HG03342 (cell line): ENCODE results near the gene ARHGEF39.

Source experiments
- ATAC-seq: cut with Tn5 transposase; IDR thresholded peaks from one replicate; pipeline ENCODE4 v1.9.1; 2021; ENCODE audit warnings: mild to moderate bottlenecking, moderate library complexity; ENCODE audit not compliant: unreplicated experiment

ARHGEF39 gene

GRCh38 chr9:35691757-35692301 is 26.8 kb upstream of the ARHGEF39 start:
- ATAC-seq: no peak

- ATAC-seq: no peak
Observed at GRCh38 chr9:35691334-35691650, 26.3 kb upstream of the ARHGEF39 start.

- no peak for ATAC-seq
Observed at GRCh38 chr9:35690614-35691333, 25.8 kb upstream of the ARHGEF39 start.

DNA sequence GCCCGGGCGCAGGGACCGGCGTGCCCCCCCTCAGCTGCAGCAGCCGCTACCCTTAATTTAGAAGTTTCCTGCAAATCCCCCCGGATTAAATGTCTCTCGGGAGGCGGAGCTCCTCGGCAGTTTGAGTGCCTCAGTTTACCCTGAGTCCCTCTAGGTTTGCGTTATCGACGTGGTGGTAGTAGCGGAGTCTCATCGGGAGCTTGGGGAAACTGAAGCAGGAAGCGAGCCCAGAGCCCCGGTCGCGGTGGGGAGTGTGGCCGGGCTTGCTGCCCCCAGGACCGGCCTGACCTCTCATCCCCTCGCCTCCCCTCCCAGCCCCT is 25.3 kb upstream of the ARHGEF39 start:
- no peak for ATAC-seq

- ATAC-seq: no peak
Observed at GRCh38 chr9:35689542-35690293, 24.7 kb upstream of the ARHGEF39 start, which contains the start of gene TPM2. Gene TPM2, minus strand, starts transcription at chr9:35689925. Its CDS starts 108 bp downstream, at chr9:35689817.

DNA sequence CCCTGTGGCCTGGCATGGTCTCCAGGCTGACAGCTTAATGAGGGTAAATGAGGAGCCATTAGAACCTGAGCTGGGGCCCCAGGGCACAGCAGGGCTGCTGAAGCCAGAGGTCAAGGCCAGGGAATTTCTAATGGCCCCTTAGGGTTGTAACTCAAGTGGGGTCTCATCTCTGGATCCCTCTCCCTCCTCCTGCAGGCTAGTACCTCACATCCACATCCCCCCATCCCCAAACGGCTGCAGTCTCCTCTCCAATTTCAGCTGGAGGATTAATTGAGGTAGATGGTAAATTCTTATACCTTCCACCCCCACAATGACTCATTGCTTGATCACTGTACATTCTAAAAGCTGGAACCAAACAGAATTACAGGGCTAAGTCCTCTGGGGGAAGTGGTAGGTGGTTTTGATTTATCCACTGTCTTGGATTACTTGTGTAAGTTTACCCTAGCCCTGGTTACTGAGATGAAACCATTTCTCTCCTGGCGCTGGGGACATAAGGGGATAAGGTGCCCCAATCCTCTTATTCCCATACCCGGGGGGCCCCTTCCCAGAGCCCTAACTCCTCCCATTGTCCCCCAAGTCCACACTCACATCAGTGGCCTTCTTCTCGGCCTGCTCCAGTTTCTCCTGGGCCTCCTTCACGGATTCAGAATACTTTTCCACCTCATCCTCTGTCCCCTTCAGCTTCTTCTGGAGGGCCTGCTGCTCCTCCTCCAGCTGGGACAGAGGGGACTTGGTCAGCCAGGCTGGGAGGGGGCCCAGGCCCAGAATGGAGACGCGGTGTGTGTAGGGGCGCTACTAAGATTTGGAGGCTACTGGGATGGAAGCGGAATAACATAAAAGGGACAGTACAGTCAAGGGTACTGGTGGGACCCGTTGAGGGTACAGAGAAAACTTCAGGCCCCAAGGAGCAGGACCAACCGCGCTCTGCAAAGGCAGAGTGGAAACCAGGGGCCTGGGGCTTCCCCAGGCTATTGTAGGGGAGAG is 23.9 kb upstream of the ARHGEF39 start:
- no peak for ATAC-seq

GRCh38 chr9:35687972-35688557 is 23.1 kb upstream of the ARHGEF39 start:
- no peak for ATAC-seq

DNA sequence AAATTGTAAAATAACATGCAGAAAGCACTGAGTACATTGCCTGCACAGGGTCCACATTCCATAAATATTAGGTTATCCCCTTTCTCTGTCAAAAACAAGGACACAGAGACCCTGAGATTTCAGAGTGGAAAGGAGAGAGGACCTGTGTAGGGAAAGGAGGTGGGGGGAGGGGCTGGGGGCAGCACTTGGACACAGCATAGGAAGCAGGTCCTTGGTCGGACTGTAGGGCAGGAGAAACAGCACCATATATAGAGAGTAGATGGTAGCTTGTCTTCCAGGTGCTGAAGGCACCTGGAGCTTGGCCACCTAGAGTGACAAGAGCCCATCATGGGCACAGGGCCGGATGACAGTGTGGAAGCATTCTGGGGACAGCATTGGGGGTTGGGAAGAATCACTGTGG is 22.3 kb upstream of the ARHGEF39 start:
- no peak for ATAC-seq

DNA sequence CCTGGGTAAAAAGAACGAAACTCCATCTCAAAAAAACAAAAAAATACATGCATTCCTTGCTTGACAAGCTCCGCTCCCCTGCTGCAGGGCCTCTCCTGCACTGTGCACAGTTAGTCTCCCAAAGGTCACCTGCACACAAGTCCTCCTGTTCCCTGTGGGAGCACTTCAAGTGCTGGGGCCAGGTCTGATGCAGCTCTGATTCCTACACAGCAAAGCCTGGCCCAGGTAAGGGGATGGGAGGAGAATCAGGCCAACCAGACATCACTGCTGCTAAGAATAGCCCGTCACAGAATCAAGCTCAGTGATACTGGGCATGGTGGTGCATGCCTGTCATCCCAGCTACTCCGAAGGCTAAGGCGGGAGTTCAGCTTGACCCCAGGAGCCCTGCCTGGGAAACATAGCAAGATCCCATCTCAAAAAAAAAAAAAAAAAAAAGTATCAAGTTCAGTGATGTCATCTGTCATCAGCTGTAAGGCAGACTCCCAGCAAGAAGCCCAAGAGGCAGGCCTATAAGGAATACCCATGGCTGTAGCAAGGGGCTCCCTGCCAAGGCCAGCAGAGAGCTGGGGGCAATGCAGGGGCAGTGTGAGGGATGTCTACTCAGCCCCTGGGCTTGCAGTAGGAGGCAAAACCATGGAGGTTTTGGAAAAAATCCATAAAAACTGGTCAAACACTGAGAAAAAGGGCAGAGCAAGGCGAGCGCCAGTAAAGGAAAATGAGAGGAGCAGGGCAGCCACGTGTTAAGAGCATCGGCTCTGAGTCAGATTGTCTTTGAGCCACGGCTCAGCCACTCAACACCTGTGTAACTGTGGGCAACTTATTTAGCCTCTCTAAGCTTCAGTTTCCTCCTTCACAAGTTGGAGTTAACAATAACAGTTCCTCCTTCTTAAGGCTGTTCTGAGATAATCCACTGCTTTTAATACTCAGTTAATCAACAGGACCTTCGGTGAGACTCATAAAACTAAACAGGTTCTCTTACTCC is 21.5 kb upstream of the ARHGEF39 start:
- ATAC-seq: no peak

DNA sequence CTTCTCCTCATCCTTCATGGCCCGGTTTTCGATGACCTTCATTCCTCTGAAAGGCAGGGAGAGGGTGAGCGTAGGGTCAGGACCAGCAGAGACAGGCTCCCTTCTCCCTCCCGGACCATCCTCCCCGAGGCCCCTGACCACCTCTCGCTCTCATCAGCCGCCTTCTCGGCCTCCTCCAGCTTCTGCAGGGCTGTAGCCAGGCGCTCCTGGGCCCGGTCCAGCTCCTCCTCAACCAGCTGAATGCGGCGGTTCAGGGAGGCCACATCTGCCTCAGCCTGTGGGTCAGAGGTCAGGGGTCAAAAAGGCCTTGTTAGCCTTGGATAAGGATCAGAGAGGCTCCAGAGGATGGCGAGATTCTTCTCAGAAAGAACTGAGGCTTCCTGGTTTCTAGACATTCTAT is 20.5 kb upstream of the ARHGEF39 start:
- ATAC-seq: no peak

- ATAC-seq: no peak
Observed at GRCh38 chr9:35684921-35685320, 19.9 kb upstream of the ARHGEF39 start.

DNA sequence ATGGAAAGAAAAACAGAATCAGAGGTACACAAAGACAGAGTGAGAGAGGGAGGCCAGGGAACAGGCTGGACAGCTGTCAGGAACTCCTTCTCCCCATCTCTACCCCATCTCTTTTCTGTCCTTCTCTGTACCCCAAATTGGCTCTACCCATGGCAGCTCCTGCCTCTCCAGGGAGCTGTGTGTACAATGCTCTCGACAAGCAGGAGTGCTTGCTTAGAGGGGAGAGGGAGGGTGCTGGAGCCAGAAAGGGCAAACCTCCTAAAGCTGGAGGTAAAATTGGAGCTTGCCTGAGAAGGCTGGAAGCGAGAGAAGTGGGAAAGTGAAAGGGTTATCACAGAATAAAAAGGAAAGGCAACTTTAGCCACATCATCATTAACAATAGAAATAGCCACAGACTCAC is 18.3 kb upstream of the ARHGEF39 start:
- no peak for ATAC-seq

DNA sequence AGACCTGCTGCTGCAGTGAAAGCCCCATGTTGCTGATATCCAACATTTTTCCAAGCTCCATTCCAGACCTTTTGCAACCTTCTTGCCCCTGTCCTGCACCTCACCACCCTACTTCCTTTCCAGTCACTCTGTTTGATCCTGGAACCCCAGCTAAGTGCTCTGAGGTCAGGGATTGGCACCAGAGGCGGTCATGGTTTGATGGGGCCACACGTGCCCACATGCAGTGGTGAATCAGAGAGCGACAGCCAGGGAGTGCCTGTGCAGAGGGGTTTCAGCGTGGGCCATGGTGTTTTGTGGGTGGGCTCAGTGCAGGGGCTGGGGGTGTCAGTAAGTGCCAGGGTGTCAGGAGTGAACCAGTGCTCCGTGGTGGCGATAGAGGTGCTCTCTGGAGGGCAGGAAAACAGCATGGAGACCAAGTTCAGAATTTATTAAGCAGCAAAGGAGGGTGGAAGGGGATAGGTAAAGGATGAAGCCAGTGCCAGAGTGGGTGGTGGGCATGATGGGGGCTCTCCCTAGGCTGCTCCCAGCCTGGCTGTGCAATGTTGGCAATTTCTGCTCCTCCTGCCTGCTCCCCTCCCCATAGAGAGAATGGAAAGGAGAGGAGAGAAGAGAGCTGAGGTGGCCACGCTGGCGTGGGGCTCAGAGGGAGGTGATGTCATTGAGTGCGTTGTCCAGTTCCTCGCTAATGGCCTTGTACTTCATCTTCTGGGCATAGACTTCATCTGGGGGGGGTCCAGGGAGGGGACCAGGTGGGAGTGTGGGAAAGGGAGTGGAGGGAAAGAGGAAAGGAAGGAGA is 17.7 kb upstream of the ARHGEF39 start:
- ATAC-seq: no peak

- ATAC-seq: no peak
Observed at GRCh38 chr9:35682051-35682450, 17.1 kb upstream of the ARHGEF39 start.

DNA sequence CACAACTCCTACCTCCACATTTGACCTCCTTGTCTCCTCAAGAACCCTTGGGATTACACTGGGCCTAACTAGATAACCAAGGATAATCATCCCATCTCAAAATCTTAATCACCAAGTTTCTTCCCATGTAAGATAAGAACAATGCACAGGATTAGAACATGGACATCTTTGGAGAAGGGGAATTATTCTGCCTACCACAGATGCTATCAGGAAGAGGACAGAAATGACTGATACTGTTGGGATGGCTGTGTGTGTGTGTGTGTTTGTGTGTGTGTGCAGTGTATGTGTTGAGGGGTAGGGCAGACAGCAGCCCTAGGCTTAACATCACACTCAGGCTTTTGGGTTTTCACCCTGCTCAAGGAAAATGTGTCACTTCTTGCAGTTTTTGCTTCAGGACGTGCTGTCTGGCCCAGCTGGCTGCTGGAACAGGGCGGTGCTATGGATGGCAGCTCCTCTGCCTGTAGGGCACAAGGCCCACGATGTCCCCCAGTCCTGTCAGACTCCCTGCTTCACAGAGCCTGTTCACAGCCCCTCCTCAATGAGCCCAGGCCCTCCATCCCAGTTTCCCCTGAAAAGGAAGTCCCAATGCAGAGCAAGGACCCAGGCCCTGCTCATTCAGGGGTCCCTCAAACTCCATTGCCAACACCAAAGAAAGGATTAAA is 16.5 kb upstream of the ARHGEF39 start:
- ATAC-seq: no peak

GRCh38 chr9:35680331-35681105 is 15.5 kb upstream of the ARHGEF39 start:
- peak; percentile 78 for ATAC-seq

GRCh38 chr9:35679766-35680330 is 14.9 kb upstream of the ARHGEF39 start:
- no peak for ATAC-seq
